Measurements from ENCODE around the gene ITFG1.

The ITFG1 gene

DNA sequence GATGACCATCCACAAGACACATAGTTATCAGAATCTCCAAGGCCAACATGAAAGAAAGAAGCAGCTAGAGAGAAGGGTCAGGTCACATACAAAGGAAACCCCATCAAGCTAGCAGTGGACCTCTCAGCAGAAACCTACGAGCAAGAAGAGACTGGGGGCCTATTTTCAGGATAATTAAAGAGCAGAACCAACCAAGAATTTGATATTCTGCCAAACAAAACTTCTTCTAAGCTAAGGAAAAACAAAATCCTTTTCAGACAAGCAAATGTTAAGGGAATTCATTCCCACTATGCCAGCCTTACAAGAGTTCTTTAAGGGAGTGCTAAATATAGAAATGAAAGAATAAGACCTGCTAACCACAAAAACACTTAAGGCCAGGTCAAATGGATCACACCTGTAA is 47.8 kb downstream of the ITFG1 start:
- Histone ChIP-seq H3K9ac (ENCODE audit: insufficient read length) (no peak overlapping the region), H3K36me3 (ENCODE audit: insufficient read depth, low read length) (no peaks in the 10 kb centered on the region), H3K27ac (no peak overlapping the region), H3K9me3 (ENCODE audit: low read depth, low read length) (no peaks in the 10 kb centered on the region), H3K4me3 (no peak overlapping the region)
- TF ChIP-seq POLR2AphosphoS5 (IDR thresholded peaks at IDR 0.05; ENCODE audit: borderline replicate concordance, low read depth, low read length) (no peak), EZH2 (IDR thresholded peaks at IDR 0.05) (no peak), FOXP2 (optimal IDR thresholded peaks at IDR 0.05; ENCODE audit: control extremely low read depth, extremely low read length, insufficient read depth) (no peak)
- no peak for DNase-seq (ENCODE audit: low read depth, low spot score)

DNA sequence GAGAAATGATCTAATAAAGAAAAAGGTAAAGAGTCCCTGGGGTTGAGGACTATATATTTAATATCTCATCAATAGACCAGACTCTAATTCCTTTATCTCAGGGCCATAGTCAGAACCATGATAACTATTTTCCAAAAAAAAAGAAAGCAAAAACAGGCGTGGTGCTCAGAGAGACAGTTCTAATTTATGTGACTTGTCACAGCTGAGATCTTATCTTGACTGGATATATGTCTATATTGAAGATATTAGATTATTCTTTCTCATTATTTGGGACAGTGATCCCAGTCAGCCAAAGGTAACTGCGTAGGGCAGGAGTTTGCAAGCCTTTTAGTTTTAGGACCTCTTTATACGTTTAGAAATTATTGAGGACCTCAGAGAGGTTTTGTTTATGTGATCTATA is 52.4 kb downstream of the ITFG1 start:
- H3K36me3 ChIP-seq (ENCODE audit: insufficient read depth, low read length) = no peaks in the 10 kb centered on the region
- TF ChIP-seq POLR2AphosphoS5 (IDR thresholded peaks at IDR 0.05; ENCODE audit: borderline replicate concordance, low read depth, low read length) (no peak), FOXP2 (optimal IDR thresholded peaks at IDR 0.05; ENCODE audit: control extremely low read depth, extremely low read length, insufficient read depth) (no peak), EZH2 (IDR thresholded peaks at IDR 0.05) (no peak)
- no peaks in the 10 kb centered on the region for H3K9me3 ChIP-seq (ENCODE audit: low read depth, low read length)
- no peak overlapping the region for H3K4me3 ChIP-seq
- no peak for DNase-seq (ENCODE audit: low read depth, low spot score)
- H3K9ac ChIP-seq (ENCODE audit: insufficient read length) = no peak overlapping the region
- H3K27ac ChIP-seq = no peak overlapping the region

DNA sequence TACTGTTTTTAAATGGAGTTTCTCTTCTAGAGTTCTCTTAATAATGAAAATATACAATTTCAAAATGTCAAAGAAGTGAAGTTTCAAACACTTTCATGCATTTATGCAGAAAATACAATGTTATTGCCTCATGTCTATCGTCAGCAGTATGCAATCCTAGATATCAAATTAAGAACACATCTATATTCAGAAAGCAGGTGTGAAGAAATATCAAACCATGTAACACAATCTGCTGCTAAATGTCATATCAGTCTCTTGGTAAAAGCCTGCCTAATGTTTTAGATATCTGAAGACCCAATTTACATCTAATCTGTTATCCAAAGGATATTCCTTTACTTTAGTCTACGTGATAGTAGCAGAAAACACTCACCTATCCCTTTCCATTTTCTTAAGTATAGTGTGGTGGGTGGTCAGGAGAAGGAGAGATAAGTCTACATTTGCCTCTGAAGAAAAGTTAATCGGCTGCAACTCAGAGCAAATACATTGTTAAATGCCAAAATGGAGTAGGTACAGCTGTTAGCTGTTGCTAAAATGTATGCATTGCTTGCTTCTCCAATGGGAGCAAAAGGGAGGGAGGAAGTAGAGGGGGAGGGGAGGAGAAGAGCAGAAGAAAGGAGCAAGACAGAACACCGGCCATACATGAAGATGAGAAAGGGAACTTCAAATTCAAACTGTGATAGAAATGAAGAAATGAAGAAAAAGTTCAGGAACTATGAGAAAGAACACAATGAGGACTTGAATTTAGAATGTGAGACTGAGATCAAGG is 64.9 kb downstream of the ITFG1 start:
- Histone ChIP-seq H3K27ac (no peak overlapping the region), H3K4me3 (no peak overlapping the region), H3K9ac (ENCODE audit: insufficient read length) (no peak overlapping the region), H3K36me3 (ENCODE audit: insufficient read depth, low read length) (no peaks in the 10 kb centered on the region), H3K9me3 (ENCODE audit: low read depth, low read length) (no peaks in the 10 kb centered on the region)
- DNase-seq (ENCODE audit: low read depth, low spot score) = no peak
- TF ChIP-seq FOXP2 (optimal IDR thresholded peaks at IDR 0.05; ENCODE audit: control extremely low read depth, extremely low read length, insufficient read depth) = no peak
- no peak for TF ChIP-seq EZH2 (IDR thresholded peaks at IDR 0.05)
- no peak for TF ChIP-seq POLR2AphosphoS5 (IDR thresholded peaks at IDR 0.05; ENCODE audit: borderline replicate concordance, low read depth, low read length)

DNA sequence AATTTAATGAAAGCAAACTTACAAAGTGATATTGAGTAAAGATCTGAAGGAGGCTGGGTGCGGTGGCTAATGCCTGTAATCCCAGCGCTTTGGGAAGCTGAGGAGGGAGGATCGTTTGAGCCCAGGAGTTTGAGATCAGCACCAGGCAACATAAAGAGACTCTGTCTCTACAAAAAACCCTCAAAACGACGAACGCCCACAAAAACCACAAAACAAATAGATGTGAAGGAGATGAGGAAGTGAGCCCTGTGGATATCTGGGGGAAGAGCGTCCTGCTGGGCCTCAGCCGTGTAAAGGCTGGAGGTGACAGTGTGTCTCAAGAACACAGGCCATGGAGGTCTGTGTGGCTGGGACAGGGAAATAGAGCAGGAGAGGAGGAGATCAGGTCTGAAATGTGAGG is 68.8 kb downstream of the ITFG1 start:
- Histone ChIP-seq H3K4me3 (no peak overlapping the region), H3K27ac (no peak overlapping the region), H3K9ac (ENCODE audit: insufficient read length) (no peak overlapping the region), H3K9me3 (ENCODE audit: low read depth, low read length) (no peaks in the 10 kb centered on the region), H3K36me3 (ENCODE audit: insufficient read depth, low read length) (no peaks in the 10 kb centered on the region)
- DNase-seq (ENCODE audit: low read depth, low spot score) = no peak
- TF ChIP-seq FOXP2 (optimal IDR thresholded peaks at IDR 0.05; ENCODE audit: control extremely low read depth, extremely low read length, insufficient read depth) = no peak
- no peak for TF ChIP-seq POLR2AphosphoS5 (IDR thresholded peaks at IDR 0.05; ENCODE audit: borderline replicate concordance, low read depth, low read length)
- TF ChIP-seq EZH2 (IDR thresholded peaks at IDR 0.05) = no peak

DNA sequence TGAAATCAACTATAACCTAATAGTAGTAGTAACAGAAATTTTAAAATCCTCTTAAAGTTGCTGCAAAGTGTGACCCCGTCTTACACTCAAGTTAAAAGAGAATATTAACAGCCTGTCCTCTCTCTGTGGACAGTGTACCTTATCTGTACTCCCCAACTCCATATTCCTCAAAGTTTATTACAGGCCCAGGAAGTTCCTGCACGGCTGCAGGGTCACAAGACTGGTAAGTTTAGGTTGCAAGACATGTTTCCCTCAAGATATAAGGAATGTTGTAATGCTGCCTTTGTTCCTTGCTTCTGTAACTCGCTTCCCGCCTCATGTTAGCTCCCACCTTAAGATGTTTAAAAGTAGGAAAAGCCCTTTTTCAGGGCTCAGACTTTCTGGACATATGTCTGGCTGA is 72.2 kb downstream of the ITFG1 start:
- Histone ChIP-seq H3K27ac (no peak overlapping the region), H3K9me3 (ENCODE audit: low read depth, low read length) (no peaks in the 10 kb centered on the region), H3K9ac (ENCODE audit: insufficient read length) (no peak overlapping the region), H3K36me3 (ENCODE audit: insufficient read depth, low read length) (no peaks in the 10 kb centered on the region), H3K4me3 (no peak overlapping the region)
- no peak for DNase-seq (ENCODE audit: low read depth, low spot score)
- no peak for TF ChIP-seq FOXP2 (optimal IDR thresholded peaks at IDR 0.05; ENCODE audit: control extremely low read depth, extremely low read length, insufficient read depth)
- TF ChIP-seq EZH2 (IDR thresholded peaks at IDR 0.05) = no peak

DNA sequence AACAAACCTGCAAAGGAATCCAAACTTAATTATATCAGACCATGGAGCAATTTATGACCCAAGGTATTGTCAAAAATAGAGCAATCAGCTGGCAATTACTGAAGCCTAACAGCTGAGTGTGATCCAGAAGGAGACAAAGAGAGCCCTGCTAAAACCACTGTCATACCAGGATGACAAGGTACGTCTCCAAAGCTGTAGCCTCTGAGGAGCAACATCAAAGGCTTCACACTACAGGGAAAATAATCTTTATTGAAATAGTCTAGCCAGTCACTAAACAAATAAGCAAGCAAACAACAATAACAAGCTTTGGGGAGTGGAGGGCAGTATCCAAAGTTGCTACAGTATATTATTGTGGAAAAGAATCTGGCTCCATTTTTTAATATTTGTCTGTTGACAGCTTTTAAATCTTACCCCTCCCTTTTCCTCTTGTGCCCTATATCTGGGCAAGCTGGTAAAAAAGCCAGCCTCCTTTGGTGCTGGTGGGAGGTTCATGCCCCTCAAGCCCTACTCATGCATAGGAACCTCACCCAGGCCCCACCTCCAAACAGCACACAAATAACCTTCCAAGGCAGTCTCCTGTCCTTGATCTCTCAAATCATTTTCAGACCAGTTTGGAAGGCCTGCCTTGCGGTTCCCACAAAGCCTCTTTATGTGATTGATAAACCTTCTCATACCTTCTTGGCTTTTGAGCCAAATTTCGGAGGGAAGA is 73.7 kb downstream of the ITFG1 start:
- no peak for TF ChIP-seq POLR2AphosphoS5 (IDR thresholded peaks at IDR 0.05; ENCODE audit: borderline replicate concordance, low read depth, low read length)
- no peak for TF ChIP-seq FOXP2 (optimal IDR thresholded peaks at IDR 0.05; ENCODE audit: control extremely low read depth, extremely low read length, insufficient read depth)
- no peak for TF ChIP-seq EZH2 (IDR thresholded peaks at IDR 0.05)
- Histone ChIP-seq H3K9me3 (ENCODE audit: low read depth, low read length) (no peaks in the 10 kb centered on the region), H3K27ac (no peak overlapping the region), H3K9ac (ENCODE audit: insufficient read length) (no peak overlapping the region), H3K36me3 (ENCODE audit: insufficient read depth, low read length) (no peaks in the 10 kb centered on the region), H3K4me3 (no peak overlapping the region)
- DNase-seq (ENCODE audit: low read depth, low spot score) = no peak

DNA sequence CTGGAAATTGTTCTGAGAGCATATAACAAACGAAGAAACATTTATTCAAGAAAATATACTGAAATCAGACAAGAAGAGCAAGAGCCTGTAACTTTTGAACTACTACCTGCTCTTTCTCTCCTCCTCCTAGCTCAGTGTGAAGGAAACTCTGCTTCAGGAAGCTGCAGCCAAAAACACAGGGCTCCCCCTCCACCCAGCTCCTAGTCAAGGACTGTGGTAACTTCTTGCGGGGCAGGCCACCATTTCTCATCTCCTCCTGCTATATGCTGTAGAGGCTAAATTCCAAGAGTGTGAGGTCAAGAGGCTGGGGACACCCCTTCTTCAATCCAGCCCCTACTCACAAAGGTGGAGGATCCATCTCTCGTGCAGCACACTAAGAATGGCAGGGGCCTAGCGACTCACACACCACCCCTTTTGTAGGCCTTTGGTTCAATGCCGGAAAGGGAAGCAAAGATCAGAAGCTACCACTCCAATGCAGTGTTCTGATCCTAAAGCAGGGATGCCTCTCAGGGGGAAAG is 74.6 kb downstream of the ITFG1 start:
- DNase-seq (ENCODE audit: low read depth, low spot score) = no peak
- H3K9ac ChIP-seq (ENCODE audit: insufficient read length) = no peak overlapping the region
- no peak overlapping the region for H3K27ac ChIP-seq
- TF ChIP-seq POLR2AphosphoS5 (IDR thresholded peaks at IDR 0.05; ENCODE audit: borderline replicate concordance, low read depth, low read length) (no peak), EZH2 (IDR thresholded peaks at IDR 0.05) (no peak), FOXP2 (optimal IDR thresholded peaks at IDR 0.05; ENCODE audit: control extremely low read depth, extremely low read length, insufficient read depth) (no peak)
- no peak overlapping the region for H3K4me3 ChIP-seq
- H3K36me3 ChIP-seq (ENCODE audit: insufficient read depth, low read length) = no peaks in the 10 kb centered on the region
- H3K9me3 ChIP-seq (ENCODE audit: low read depth, low read length) = no peaks in the 10 kb centered on the region

DNA sequence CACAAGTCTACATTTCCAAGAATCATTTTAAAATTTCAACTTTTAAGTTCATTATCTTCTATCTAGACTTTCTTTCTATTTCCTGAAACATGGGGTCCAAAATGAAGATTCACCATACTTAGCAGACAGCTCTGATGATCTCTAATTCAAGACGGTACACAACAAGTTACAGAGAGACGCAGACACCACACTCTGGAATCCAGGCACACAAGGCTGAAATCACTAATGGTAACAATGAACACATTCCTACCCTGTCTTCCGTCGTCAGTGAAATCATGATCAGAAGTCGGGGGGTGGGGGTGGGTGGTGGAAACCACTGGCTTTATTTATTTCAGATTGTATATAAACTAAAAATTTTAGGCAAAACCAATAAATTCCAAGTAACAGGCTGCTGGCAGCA is 78.5 kb downstream of the ITFG1 start:
- H3K9ac ChIP-seq (ENCODE audit: insufficient read length) = no peak overlapping the region
- TF ChIP-seq POLR2AphosphoS5 (IDR thresholded peaks at IDR 0.05; ENCODE audit: borderline replicate concordance, low read depth, low read length) (no peak), FOXP2 (optimal IDR thresholded peaks at IDR 0.05; ENCODE audit: control extremely low read depth, extremely low read length, insufficient read depth) (no peak), EZH2 (IDR thresholded peaks at IDR 0.05) (no peak)
- H3K27ac ChIP-seq = no peak overlapping the region
- no peaks in the 10 kb centered on the region for H3K36me3 ChIP-seq (ENCODE audit: insufficient read depth, low read length)
- DNase-seq (ENCODE audit: low read depth, low spot score) = no peak
- no peaks in the 10 kb centered on the region for H3K9me3 ChIP-seq (ENCODE audit: low read depth, low read length)
- H3K4me3 ChIP-seq = no peak overlapping the region

All from SK-N-MC (cell line).